GM23338 (cell line): ENCODE data around the gene SOX2. TPM values are rescaled to one million over a fixed set of nuclear protein-coding genes. Genes with fewer than 3 reads are reported as not detected.
A peak's percentile ranks its signal among the peaks of the same experiment; 100 is the strongest.

Experiments
- ATAC-seq: fragments of 200-7000 bp; cut with Tn5 transposase; 3 replicates; pipeline ENCODE4 v1.9.1; 2020
- DNase-seq: peaks from one replicate; pipeline ENCODE4 v3.0.0-alpha.2; 2015; ENCODE audit warnings: low spot score
- H2AFZ ChIP-seq: fragments of 200-600 bp; sonication (generic); 2 replicates; pipeline ENCODE4 v1.8.0; 2016; ENCODE audit warnings: antibody characterized with exemption, mild to moderate bottlenecking, moderate library complexity
- H3F3A ChIP-seq: fragments of 200-600 bp; sonication (generic); replicated peaks from 2 replicates; pipeline ENCODE4 v1.8.0; 2017; ENCODE audit warnings: antibody characterized with exemption, mixed run types, low read depth
- H3K27ac ChIP-seq: fragments of 200-600 bp; sonication (generic); 2 replicates; pipeline ENCODE4 v1.6.1; 2016; ENCODE audit warnings: low read depth
- H3K27me3 ChIP-seq: fragments of 200-600 bp; sonication (generic); 2 replicates; pipeline ENCODE4 v1.8.0; 2016; ENCODE audit warnings: mild to moderate bottlenecking, mixed run types, moderate library complexity; ENCODE audit not compliant: insufficient read depth
- H3K36me3 ChIP-seq: fragments of 200-600 bp; sonication (generic); 2 replicates; pipeline ENCODE4 v1.8.0; 2016; ENCODE audit warnings: mild to moderate bottlenecking; ENCODE audit not compliant: insufficient read depth
- H3K4me1 ChIP-seq: fragments of 200-600 bp; sonication (generic); 2 replicates; pipeline ENCODE4 v1.8.0; 2016; ENCODE audit warnings: mild to moderate bottlenecking, moderate library complexity; ENCODE audit not compliant: insufficient read depth
- H3K4me2 ChIP-seq: fragments of 200-600 bp; sonication (generic); 2 replicates; pipeline ENCODE4 v1.7.1; 2017; ENCODE audit warnings: mixed run types
- H3K4me3 ChIP-seq: fragments of 200-600 bp; sonication (generic); 2 replicates; pipeline ENCODE4 v1.6.1; 2016; ENCODE audit warnings: mixed run types
- H3K79me2 ChIP-seq: fragments of 200-600 bp; sonication (generic); replicated peaks from 2 replicates; pipeline ENCODE4 v1.8.0; 2017; ENCODE audit warnings: mild to moderate bottlenecking; ENCODE audit not compliant: insufficient read depth
- H3K9me2 ChIP-seq: fragments of 200-600 bp; sonication (generic); 2 replicates; pipeline ENCODE4 v1.8.0; 2017; ENCODE audit not compliant: insufficient read depth
- H4K20me1 ChIP-seq: fragments of 200-600 bp; sonication (generic); replicated peaks from 2 replicates; pipeline ENCODE4 v1.8.0; 2017; ENCODE audit warnings: mild to moderate bottlenecking; ENCODE audit not compliant: insufficient read depth
- H3K27ac Mint-ChIP-seq: 2 replicates; pipeline ENCODE4 v1.8.0; 2020; ENCODE audit warnings: inconsistent platforms, mild to moderate bottlenecking, moderate library complexity, mixed read lengths
- H3K27me3 Mint-ChIP-seq: 3 replicates; pipeline ENCODE4 v1.8.0; 2022; ENCODE audit warnings: low read depth, mild to moderate bottlenecking, moderate library complexity, mixed read lengths, inconsistent platforms; ENCODE audit not compliant: insufficient read depth, poor library complexity
- H3K36me3 Mint-ChIP-seq: 3 replicates; pipeline ENCODE4 v1.8.0; 2021; ENCODE audit warnings: low read depth, mild to moderate bottlenecking, inconsistent platforms, moderate library complexity, mixed read lengths
- H3K4me1 Mint-ChIP-seq: 3 replicates; pipeline ENCODE4 v1.8.0; 2020; ENCODE audit warnings: mild to moderate bottlenecking, inconsistent platforms, mixed read lengths
- H3K4me3 Mint-ChIP-seq: 3 replicates; pipeline ENCODE4 v1.8.0; 2021; ENCODE audit warnings: moderate library complexity, mild to moderate bottlenecking, inconsistent platforms, mixed read lengths
- H3K9me3 Mint-ChIP-seq: 3 replicates; pipeline ENCODE4 v1.8.0; 2020; ENCODE audit warnings: moderate library complexity, mild to moderate bottlenecking, inconsistent platforms, mixed read lengths
- CREB1 ChIP-seq: fragments of 250-450 bp; sonication (Bioruptor Pico); IDR thresholded peaks from 2 replicates; pipeline ENCODE4 v1.5.0; 2020; ENCODE audit warnings: low read depth, mild to moderate bottlenecking, moderate library complexity
- JUNB ChIP-seq: IDR thresholded peaks from one replicate; pipeline ENCODE4 v1.6.1; 2016; ENCODE audit warnings: antibody characterized with exemption; ENCODE audit not compliant: unreplicated experiment
- NANOG ChIP-seq: IDR thresholded peaks from 2 replicates; pipeline ENCODE4 v1.6.1; 2016; ENCODE audit warnings: antibody characterized with exemption, borderline replicate concordance
- POLR2AphosphoS5 ChIP-seq: IDR thresholded peaks from 2 replicates; pipeline ENCODE4 v1.6.1; 2016; ENCODE audit warnings: antibody characterized with exemption, low read depth
- STAT1 ChIP-seq: IDR thresholded peaks from one replicate; pipeline ENCODE4 v1.6.1; 2016; ENCODE audit warnings: antibody characterized with exemption; ENCODE audit not compliant: unreplicated experiment
- ZNF114 ChIP-seq: fragments of 250-450 bp; sonication (Bioruptor Pico); IDR thresholded peaks from 2 replicates; pipeline ENCODE4 v1.5.0; 2020; ENCODE audit warnings: mild to moderate bottlenecking, moderate library complexity
- ZNF331 ChIP-seq: fragments of 250-450 bp; sonication (Bioruptor Pico); IDR thresholded peaks from 2 replicates; pipeline ENCODE4 v1.5.0; 2020; ENCODE audit warnings: low read depth, mild to moderate bottlenecking, moderate library complexity
- polyA plus RNA-seq: library from polyadenylated mRNA; unstranded; fragments of >200 nt; fragmentation: Nextera tagmentation; extraction: Ambion mirVana; gene quantifications from 2 replicates; pipeline ENCODE4 v1.2.1, GENCODE V29; 2016
- total RNA-seq: library from RNA; depleted of rRNA; stranded (reverse); fragments of >200 nt; shearing (Covaris generic); gene quantifications from 2 replicates; pipeline ENCODE4 v1.2.3, GENCODE V29; 2014
- TF ChIP-seq, protein P1 (sequence below): IDR thresholded peaks from one replicate; pipeline ENCODE4 v1.6.1; 2018; ENCODE audit warnings: antibody characterized with exemption; ENCODE audit not compliant: unreplicated experiment
- TF ChIP-seq, protein P2 (sequence below): IDR thresholded peaks from 2 replicates; pipeline ENCODE4 v1.6.1; 2016; ENCODE audit warnings: antibody characterized with exemption
- TF ChIP-seq, protein P3 (sequence below), 2 experiments: fragments of 200-600 bp in 1 of 2; sonication (generic) in 1 of 2; conservative IDR thresholded peaks; 2 replicates each; pipeline versions ENCODE4 v1.5.1 to v1.6.1; 2016 to 2017; ENCODE audit warnings: antibody characterized with exemption in 2 of 2, low read depth in 2 of 2, mild to moderate bottlenecking in 2 of 2, moderate library complexity in 1 of 2
- TF ChIP-seq, protein P4 (sequence below): fragments of 250-450 bp; sonication (Bioruptor Pico); IDR thresholded peaks from 2 replicates; pipeline ENCODE4 v1.5.0; 2020; ENCODE audit warnings: mild to moderate bottlenecking, moderate library complexity

The SOX2 gene
- total and polyA plus RNA-seq, 2 experiments from 2014 or later, result 105 to 228 TPM

DNA sequence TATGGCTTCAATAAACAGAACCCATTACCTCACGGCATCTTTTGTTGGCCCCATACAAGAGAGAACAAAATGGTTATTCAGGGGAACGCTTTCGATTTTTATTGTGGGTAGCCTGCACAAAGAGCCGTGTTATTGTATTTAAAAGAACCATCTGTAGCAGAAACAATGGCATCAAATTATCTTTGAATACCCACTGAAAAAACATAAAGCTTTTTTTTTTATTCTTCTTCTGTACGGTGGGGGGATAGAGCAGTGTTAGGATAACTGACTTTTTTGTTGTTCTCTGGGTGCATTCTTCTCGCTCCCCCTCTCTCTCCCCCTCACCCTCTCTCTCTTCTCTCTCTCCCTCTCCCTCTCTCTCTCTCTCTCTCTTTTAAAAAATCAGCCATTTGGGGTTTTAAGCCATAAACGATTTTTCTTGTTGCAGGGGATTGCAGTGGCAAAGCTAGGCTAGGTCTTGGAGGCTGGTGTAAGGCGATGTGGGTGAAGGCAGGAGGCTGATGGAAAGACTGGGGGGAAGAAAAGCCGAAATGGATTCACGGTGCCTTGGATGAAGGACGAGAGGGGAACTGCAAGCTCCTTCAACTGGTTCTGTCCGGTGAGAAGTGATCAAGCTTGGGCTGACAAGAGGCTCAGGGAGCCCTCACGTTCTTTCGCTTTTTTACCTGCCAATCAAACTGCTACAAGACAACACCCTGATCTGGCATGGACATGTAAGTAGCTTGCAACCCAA, 12.4 kb upstream of the SOX2 start (continued):
- TF ChIP-seq, protein P1, sequence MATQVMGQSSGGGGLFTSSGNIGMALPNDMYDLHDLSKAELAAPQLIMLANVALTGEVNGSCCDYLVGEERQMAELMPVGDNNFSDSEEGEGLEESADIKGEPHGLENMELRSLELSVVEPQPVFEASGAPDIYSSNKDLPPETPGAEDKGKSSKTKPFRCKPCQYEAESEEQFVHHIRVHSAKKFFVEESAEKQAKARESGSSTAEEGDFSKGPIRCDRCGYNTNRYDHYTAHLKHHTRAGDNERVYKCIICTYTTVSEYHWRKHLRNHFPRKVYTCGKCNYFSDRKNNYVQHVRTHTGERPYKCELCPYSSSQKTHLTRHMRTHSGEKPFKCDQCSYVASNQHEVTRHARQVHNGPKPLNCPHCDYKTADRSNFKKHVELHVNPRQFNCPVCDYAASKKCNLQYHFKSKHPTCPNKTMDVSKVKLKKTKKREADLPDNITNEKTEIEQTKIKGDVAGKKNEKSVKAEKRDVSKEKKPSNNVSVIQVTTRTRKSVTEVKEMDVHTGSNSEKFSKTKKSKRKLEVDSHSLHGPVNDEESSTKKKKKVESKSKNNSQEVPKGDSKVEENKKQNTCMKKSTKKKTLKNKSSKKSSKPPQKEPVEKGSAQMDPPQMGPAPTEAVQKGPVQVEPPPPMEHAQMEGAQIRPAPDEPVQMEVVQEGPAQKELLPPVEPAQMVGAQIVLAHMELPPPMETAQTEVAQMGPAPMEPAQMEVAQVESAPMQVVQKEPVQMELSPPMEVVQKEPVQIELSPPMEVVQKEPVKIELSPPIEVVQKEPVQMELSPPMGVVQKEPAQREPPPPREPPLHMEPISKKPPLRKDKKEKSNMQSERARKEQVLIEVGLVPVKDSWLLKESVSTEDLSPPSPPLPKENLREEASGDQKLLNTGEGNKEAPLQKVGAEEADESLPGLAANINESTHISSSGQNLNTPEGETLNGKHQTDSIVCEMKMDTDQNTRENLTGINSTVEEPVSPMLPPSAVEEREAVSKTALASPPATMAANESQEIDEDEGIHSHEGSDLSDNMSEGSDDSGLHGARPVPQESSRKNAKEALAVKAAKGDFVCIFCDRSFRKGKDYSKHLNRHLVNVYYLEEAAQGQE, result no peak
- TF ChIP-seq ZNF114 (CRISPR knock-in tag) (no peak), NANOG (no peak), POLR2AphosphoS5 (no peak), ZNF331 (CRISPR knock-in tag) (no peak), JUNB (no peak), CREB1 (CRISPR knock-in tag) (no peak)
- TF ChIP-seq, protein P2, sequence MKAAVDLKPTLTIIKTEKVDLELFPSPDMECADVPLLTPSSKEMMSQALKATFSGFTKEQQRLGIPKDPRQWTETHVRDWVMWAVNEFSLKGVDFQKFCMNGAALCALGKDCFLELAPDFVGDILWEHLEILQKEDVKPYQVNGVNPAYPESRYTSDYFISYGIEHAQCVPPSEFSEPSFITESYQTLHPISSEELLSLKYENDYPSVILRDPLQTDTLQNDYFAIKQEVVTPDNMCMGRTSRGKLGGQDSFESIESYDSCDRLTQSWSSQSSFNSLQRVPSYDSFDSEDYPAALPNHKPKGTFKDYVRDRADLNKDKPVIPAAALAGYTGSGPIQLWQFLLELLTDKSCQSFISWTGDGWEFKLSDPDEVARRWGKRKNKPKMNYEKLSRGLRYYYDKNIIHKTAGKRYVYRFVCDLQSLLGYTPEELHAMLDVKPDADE, result no peak

DNA sequence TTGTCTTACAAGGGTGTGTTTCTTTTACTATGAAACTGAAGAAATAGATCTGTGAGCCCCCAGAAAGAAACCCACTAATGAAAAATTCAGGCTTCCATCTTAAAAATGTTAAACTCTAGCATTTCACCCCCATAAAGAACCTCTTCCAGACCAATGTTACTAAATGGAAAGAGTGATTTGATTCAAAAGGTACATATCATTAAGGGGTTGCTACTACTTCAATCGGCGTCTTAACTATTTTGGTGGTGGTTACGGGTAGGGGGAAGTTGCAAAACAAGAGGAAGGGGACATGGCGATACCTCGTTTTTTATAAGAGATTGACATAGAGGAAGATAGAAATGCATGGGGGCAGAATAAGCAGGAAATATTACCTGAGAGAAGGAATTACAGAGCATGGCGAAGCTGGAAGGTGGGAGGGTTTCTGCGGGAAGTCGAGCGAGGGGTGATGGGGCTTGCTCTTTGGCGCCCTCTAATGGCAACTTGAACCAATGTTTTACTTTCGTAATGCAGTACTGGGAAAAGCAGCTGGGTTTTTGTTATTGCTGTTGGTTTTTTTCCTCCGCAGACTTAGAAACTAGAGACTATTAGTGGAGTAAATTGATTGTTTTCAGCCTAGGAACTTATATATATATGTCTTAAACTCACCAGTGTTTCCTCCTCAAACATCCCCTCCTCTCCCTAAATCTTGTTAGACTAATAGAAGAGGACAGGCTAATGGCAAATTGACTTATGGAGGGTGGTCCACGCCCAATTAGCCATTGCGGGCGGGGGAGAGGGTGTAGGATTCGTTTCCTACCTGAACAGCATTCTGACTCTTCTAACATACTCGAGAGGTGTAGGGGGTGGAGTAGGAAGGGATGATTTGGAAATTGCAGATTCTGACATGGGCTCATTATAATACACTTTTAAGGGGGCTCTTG, 11.3 kb upstream of the SOX2 start:
- peak; percentile 37 for ATAC-seq
- Histone ChIP-seq H3K27ac (no peak overlapping the region), H2AFZ (no peak overlapping the region), H3K36me3 (no peaks in the 10 kb centered on the region), H3F3A (no peaks in the 10 kb centered on the region), H3K9me2 (no peaks in the 10 kb centered on the region), H4K20me1 (no peaks in the 10 kb centered on the region), H3K27me3 (peaks cover 78% of the 10 kb centered on the region), H3K4me3 (peak overlapping the region; percentile 49), H3K79me2 (no peaks in the 10 kb centered on the region), H3K4me1 (peaks cover 62% of the 10 kb centered on the region), H3K4me2 (peak overlapping the region; percentile 76)
- TF ChIP-seq, protein P3, sequence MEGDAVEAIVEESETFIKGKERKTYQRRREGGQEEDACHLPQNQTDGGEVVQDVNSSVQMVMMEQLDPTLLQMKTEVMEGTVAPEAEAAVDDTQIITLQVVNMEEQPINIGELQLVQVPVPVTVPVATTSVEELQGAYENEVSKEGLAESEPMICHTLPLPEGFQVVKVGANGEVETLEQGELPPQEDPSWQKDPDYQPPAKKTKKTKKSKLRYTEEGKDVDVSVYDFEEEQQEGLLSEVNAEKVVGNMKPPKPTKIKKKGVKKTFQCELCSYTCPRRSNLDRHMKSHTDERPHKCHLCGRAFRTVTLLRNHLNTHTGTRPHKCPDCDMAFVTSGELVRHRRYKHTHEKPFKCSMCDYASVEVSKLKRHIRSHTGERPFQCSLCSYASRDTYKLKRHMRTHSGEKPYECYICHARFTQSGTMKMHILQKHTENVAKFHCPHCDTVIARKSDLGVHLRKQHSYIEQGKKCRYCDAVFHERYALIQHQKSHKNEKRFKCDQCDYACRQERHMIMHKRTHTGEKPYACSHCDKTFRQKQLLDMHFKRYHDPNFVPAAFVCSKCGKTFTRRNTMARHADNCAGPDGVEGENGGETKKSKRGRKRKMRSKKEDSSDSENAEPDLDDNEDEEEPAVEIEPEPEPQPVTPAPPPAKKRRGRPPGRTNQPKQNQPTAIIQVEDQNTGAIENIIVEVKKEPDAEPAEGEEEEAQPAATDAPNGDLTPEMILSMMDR (conservative IDR thresholded peaks at IDR 0.05; ENCODE audit: low read depth in 2 of 2), result peak; percentile 87 to 89
- TF ChIP-seq, protein P4, sequence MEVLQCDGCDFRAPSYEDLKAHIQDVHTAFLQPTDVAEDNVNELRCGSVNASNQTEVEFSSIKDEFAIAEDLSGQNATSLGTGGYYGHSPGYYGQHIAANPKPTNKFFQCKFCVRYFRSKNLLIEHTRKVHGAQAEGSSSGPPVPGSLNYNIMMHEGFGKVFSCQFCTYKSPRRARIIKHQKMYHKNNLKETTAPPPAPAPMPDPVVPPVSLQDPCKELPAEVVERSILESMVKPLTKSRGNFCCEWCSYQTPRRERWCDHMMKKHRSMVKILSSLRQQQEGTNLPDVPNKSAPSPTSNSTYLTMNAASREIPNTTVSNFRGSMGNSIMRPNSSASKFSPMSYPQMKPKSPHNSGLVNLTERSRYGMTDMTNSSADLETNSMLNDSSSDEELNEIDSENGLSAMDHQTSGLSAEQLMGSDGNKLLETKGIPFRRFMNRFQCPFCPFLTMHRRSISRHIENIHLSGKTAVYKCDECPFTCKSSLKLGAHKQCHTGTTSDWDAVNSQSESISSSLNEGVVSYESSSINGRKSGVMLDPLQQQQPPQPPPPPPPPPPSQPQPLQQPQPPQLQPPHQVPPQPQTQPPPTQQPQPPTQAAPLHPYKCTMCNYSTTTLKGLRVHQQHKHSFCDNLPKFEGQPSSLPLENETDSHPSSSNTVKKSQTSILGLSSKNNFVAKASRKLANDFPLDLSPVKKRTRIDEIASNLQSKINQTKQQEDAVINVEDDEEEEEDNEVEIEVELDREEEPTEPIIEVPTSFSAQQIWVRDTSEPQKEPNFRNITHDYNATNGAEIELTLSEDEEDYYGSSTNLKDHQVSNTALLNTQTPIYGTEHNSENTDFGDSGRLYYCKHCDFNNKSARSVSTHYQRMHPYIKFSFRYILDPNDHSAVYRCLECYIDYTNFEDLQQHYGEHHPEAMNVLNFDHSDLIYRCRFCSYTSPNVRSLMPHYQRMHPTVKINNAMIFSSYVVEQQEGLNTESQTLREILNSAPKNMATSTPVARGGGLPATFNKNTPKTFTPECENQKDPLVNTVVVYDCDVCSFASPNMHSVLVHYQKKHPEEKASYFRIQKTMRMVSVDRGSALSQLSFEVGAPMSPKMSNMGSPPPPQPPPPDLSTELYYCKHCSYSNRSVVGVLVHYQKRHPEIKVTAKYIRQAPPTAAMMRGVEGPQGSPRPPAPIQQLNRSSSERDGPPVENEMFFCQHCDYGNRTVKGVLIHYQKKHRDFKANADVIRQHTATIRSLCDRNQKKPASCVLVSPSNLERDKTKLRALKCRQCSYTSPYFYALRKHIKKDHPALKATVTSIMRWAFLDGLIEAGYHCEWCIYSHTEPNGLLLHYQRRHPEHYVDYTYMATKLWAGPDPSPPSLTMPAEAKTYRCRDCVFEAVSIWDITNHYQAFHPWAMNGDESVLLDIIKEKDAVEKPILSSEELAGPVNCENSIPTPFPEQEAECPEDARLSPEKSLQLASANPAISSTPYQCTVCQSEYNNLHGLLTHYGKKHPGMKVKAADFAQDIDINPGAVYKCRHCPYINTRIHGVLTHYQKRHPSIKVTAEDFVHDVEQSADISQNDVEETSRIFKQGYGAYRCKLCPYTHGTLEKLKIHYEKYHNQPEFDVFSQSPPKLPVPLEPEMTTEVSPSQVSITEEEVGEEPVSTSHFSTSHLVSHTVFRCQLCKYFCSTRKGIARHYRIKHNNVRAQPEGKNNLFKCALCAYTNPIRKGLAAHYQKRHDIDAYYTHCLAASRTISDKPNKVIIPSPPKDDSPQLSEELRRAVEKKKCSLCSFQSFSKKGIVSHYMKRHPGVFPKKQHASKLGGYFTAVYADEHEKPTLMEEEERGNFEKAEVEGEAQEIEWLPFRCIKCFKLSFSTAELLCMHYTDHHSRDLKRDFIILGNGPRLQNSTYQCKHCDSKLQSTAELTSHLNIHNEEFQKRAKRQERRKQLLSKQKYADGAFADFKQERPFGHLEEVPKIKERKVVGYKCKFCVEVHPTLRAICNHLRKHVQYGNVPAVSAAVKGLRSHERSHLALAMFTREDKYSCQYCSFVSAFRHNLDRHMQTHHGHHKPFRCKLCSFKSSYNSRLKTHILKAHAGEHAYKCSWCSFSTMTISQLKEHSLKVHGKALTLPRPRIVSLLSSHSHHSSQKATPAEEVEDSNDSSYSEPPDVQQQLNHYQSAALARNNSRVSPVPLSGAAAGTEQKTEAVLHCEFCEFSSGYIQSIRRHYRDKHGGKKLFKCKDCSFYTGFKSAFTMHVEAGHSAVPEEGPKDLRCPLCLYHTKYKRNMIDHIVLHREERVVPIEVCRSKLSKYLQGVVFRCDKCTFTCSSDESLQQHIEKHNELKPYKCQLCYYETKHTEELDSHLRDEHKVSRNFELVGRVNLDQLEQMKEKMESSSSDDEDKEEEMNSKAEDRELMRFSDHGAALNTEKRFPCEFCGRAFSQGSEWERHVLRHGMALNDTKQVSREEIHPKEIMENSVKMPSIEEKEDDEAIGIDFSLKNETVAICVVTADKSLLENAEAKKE (CRISPR knock-in tag), result no peak
- TF ChIP-seq STAT1, result no peak
- Mint-ChIP-seq H3K4me1 (peaks cover 77% of the 10 kb centered on the region), H3K4me3 (peak overlapping the region; percentile 63), H3K9me3 (no peaks in the 10 kb centered on the region), H3K27ac (no peak overlapping the region), H3K27me3 (peaks cover 75% of the 10 kb centered on the region), H3K36me3 (no peaks in the 10 kb centered on the region)
- peak; percentile 92 for DNase-seq
